HuH-7.5 (cell line): ENCODE measurements around the gene FSTL5.

Source experiments
- DNase-seq: peaks from one replicate; pipeline ENCODE4 v3.0.0; 2011; ENCODE audit warnings: low spot score

Gene FSTL5

GRCh38 chr4:161577579-161578301 is 586.1 kb downstream of the FSTL5 start:
- DNase-seq: no peak

DNA sequence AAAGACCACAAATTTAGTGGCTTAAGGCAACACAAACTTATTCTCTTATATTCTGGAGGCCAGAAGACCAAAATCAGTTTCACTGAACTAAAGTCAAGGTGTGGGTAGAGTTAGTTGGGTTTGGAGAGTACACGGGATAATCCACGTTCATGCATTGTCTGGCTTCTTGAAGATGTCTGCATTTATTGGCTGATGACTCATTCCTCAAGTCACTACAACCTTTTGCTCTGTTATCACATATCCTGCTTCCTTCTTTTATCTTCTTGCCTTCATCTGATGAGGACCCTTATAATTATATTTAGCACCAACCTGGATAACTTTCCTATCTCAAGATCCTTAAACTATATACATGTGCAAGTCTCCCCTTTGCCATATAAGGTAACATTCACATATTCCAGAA is 590.0 kb downstream of the FSTL5 start:
- no peak for DNase-seq

DNA sequence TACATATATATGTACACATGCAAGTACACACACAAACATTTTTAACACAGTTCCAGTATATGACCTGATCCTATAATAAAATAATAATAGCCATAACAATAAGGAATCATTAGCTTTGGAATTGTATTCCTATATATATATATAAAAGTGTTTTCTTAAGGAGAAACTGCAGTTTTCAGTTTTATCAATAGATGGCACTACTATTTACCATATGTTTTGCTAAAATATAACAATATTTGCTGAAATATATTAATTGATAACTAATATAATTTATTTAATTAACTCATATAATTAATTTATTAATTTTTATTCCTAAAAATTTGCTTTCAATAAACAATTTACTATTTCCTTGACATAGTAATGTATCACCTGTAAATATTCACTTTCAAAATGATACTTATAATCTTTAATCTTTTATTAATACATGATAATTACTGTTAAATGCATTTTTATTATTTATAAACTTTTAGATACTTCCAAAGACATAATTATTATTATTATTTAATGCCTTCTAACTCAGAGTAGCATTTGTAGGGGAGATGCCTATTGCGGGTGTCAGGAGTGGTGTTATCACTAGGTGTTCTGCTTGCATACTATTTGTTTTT is 599.5 kb downstream of the FSTL5 start:
- DNase-seq: no peak

DNA sequence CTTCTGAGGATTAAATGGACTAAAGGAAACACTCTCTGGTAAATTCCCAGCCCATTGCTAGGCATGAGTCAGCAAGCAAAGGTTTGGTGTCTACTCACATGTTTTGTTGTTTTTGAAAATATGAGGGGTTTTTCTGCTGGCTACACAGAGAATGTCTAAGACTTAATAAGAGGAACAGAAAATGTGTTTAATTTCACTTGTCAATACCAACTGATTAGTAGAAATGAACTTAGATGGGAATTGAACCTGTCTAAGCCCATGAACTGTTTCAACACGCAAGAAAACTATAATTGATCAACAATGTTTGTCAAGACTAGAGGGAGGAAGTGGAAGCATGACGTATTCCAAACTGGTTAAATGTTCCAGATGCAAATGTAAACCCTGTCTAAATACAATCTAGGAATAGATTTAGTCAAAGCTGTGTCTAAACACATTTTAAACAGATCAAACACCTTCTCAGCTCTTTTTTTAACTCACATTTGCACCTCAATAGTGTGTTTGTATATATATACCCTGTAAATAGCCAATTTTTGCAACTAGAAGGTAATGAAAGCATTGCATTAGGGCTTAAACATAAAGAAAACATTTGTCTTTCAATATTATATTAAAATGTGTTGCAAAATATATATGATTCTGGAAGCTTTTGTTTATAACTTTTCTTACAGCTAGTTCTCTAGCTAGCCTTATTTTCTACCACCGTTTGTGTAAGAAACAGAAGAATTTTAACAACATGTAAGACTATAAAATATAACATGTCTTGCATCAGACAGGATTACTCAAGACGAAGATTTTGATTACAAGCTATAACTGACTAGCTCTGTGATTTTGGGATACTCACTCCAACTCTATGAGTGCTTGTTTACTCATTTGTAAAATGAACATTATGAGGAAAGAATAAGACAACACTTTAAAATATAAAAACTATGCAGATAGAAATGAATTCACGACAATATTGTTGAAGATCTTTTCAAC is 607.8 kb downstream of the FSTL5 start:
- no peak for DNase-seq

- no peak for DNase-seq
Measured at GRCh38 chr4:161554372-161554990, 609.3 kb downstream of the FSTL5 start.

DNA sequence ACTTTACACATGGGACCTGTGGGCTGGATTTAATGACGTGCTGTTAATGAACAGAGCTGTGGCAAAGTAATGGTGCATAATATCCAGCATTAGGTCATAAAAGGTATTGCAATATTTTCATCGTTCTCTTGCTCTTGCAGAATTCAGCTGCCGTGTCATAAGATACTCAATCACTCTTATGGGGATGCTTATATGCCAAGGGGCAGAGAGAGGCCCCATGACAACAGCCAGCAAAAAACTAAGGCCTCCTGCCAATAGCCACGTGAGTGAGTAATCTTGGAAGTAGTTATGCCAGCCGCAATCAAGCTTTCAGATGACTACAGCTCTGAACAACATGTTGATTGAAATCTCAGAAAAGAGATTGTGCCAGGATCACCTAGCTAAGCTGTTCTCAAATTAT is 616.9 kb downstream of the FSTL5 start:
- no peak for DNase-seq

DNA sequence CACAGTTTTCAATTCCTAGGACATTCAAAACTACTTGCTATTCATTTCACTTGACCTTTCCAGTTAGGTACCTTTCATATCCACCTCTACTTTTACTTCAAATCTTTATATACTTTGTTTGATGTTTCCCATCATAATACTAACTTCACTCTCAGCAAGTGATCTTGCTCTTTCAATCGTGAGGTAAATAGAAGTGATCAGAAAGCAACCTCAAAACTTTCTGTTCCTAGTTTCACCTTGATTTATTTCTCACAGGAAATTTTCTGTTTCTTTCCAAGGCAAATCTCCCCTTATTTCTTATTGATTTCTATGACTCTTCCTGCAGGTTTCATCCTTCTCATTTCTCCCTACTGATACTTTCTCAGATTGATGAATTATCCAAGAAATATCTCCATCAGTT is 623.5 kb downstream of the FSTL5 start:
- DNase-seq: no peak

DNA sequence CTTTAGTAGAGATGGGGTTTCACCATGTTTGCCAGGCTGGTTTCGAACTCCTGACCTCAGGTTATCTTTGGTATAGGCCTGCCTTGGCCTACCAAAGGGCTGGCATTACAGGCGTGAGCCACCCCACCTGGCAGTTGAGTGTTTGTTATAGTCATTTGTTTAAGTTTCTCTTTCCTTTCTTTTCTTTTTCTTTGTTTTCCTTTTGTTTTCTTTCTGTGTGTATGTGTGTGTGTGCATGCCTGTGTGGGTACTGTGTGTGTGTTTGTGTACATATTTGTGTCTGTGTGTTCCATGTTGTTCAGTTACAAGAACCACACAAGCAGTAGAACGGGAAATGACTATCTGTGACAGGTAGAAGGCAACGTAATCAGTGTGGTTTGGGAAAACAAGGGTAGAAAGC is 624.9 kb downstream of the FSTL5 start:
- DNase-seq: no peak

DNA sequence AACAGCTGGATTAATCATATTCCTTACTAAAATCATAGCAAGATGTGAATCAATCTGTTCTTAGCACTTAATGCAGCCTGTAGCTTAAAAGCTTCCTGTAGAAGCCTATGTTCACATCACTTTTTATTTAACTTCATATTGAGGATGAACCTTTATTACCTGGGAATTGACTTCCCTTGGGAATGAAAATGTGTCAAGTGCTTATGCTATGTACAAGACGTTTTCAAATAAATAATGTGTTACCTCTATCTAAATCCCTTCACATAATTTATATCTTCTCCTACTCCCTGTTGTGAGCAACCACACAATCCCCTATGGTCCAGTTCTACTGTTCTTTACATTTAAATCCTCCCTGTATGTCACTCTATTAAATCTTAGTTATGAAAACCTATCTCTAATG is 633.1 kb downstream of the FSTL5 start:
- no peak for DNase-seq

GRCh38 chr4:161525121-161525520 is 638.7 kb downstream of the FSTL5 start:
- no peak for DNase-seq

DNA sequence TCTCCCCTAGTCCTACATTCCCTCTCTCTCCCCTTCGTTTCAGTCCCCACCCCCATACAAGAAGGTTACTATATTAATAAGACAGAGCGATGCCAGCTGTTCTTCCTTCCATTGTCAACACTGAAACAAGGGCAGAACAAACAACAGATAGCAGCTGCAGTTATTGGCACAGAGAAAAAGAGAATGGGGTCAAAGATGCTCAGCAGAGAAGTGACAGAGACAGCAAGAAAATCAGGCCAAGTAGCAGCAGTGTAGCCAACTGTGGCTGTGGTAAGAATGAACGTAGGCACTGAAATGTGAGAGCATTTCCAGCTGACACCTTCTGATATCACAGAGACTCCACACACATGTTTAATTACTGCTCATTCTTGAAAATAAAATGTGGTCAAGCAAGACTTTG is 641.8 kb downstream of the FSTL5 start:
- no peak for DNase-seq

- no peak for DNase-seq
Measured at GRCh38 chr4:161519611-161520010, 644.2 kb downstream of the FSTL5 start.

DNA sequence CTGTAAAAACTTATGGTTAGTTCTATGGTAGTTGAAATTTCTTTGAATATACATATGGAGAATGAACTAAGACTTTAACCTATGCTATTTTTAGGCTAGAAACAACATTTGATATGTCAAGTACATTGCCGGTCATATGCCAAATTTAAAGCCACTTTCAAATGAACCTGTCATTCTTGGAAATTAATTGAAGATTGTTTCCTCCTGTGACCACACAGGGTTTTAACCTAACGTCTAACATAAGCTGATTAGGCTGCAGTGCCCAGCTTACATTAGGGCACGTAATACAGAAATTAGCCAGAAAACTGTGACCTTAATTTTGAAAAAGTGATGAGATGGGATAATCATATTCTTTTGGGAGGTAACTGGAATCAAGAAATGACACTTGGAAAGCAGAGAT is 645.9 kb downstream of the FSTL5 start:
- DNase-seq: no peak

- DNase-seq: no peak
Measured at GRCh38 chr4:161505141-161505540, 658.7 kb downstream of the FSTL5 start.

DNA sequence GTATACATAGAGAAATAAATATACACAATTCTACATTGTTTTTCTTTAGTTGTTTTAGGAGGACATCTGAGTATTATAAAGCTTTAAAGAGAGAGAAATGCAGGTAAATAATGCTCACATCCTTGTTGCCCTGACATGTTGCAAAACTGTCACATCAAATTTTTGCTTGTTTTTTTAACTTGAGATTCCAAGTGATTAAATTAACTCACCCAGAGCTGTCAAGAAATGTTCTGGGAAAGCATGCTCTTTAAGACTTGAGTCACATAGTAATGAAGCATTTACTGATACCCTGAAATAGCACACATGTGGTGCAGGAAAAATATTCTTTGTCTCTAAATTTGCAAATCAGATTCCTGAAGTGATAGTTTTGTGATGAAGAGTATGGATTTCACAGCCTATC is 665.6 kb downstream of the FSTL5 start:
- no peak for DNase-seq

GRCh38 chr4:161486461-161486860 is 677.3 kb downstream of the FSTL5 start:
- no peak for DNase-seq

GRCh38 chr4:161466316-161466715 is 697.5 kb downstream of the FSTL5 start:
- no peak for DNase-seq

- DNase-seq: no peak
Measured at GRCh38 chr4:161463436-161463835, 700.4 kb downstream of the FSTL5 start.

DNA sequence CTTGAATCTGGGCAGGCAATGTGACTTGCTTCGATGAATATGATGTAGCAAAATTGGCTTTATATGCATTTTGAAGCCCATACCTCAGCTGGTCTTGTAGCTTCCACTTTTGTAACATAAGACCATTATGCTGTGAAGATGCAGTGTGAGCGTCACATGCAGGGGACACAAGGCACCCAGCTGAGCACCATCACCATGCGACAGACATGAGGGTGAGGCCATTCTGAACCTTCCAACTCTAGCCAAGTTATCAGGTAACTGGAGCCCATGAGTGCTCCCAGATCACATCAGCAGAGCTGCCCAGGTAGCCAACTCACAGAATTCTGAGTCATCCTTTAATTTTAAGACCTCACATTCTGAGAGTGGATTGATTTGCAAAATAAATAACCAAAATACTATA is 705.9 kb downstream of the FSTL5 start:
- no peak for DNase-seq

- no peak for DNase-seq
Measured at GRCh38 chr4:161457311-161457710, 706.5 kb downstream of the FSTL5 start.

DNA sequence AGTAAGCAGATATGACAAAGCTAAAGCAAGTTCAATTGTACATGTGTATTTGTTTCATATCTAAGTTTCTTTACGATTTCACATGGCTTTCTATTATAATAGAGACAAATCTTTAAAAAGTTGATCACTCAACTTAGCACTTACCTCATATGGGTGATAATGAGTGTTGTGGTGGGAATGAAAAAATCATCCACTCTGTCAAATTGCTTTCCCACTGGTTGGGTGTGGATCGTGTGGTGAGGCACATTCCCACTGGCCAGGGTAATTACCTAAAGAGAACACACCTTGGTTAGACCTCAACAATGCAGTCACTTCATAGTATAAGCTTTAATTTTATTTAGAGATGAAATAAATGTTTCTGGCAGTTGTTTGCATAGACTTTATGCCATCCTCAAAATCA is 708.9 kb downstream of the FSTL5 start:
- DNase-seq: no peak

DNA sequence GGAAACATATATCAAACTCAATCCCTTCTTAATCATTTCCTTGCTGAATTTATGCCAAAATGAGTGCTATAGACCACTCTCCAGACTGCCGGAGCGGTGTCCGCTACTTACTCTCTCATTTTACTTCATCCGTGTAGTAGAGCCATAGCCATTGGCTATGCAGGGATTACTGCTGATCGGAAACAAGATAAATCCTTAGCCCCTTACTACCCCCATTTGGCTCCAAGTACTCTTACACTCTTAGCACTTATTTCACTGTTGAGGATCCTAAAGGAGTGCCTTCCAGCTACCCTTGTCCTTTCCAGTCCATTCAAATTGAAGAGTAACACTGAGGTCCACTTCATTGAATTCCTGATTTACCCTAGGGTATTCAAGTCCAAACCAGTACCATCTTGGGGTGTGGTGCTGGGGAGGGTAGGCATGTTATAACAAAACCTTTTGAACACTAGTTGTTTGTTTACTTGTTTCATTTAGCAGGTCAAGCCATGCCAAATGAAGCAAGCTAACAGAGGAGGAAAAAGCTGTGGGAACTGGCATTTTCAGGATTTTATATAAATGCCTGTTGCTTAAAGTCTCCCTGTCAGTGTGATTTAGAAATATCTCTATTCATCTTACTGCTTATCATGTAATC is 715.1 kb downstream of the FSTL5 start:
- DNase-seq: no peak
